ENCODE measurements around the gene ADK.
"Not testable (repeated sequence)": the region's sequence is repeated elsewhere in the genome, so short reads cannot be mapped to it uniquely, and the experiment has no call there.

Gene ADK

GRCh38 chr10:74187237-74187636 lies 36.2 kb downstream of the ADK start:
- DNase-seq: no peak

GRCh38 chr10:74188617-74189016 lies 37.6 kb downstream of the ADK start:
- DNase-seq: not testable (repeated sequence)

GRCh38 chr10:74189999-74190421 lies 39.0 kb downstream of the ADK start:
- DNase-seq: peak; percentile 97

GRCh38 chr10:74190494-74190893 lies 39.5 kb downstream of the ADK start:
- DNase-seq: peak; percentile 57

- DNase-seq: peak; percentile 47
These were observed 43.5 kb downstream of the ADK start for GRCh38 chr10:74194545-74194944.

GRCh38 chr10:74194999-74195398 lies 44.0 kb downstream of the ADK start:
- DNase-seq: peak; percentile 59

- no peak for DNase-seq
These were observed 48.3 kb downstream of the ADK start for GRCh38 chr10:74199315-74199714.

GRCh38 chr10:74202356-74202755 lies 51.3 kb downstream of the ADK start:
- no peak for DNase-seq

GRCh38 chr10:74206746-74207145 lies 55.7 kb downstream of the ADK start:
- DNase-seq: no peak

- no peak for DNase-seq
These were observed 56.9 kb downstream of the ADK start for GRCh38 chr10:74207691-74208480.

- DNase-seq: no peak
These were observed 58.0 kb downstream of the ADK start for GRCh38 chr10:74208997-74209396.

GRCh38 chr10:74213019-74213418 lies 62.0 kb downstream of the ADK start:
- DNase-seq: no peak

GRCh38 chr10:74213571-74214162 lies 62.6 kb downstream of the ADK start:
- peak; percentile 62 for DNase-seq

- DNase-seq: not testable (repeated sequence)
These were observed 66.1 kb downstream of the ADK start for GRCh38 chr10:74217110-74217509.

- DNase-seq: not testable (repeated sequence)
These were observed 71.4 kb downstream of the ADK start for GRCh38 chr10:74222467-74222866.

GRCh38 chr10:74223755-74224529 lies 72.9 kb downstream of the ADK start:
- DNase-seq: peak; percentile 71

GRCh38 chr10:74227697-74228424 lies 76.8 kb downstream of the ADK start:
- peak; percentile 43 for DNase-seq

GRCh38 chr10:74231375-74231774 lies 80.4 kb downstream of the ADK start:
- no peak for DNase-seq

- no peak for DNase-seq
These were observed 82.3 kb downstream of the ADK start for GRCh38 chr10:74233281-74233680.

- DNase-seq: peak; percentile 20
These were observed 83.5 kb downstream of the ADK start for GRCh38 chr10:74234569-74234968.

- DNase-seq: peak; percentile 28
These were observed 87.0 kb downstream of the ADK start for GRCh38 chr10:74238031-74238431.

- no peak for DNase-seq
These were observed 87.5 kb downstream of the ADK start for GRCh38 chr10:74238516-74238915.

GRCh38 chr10:74243067-74243466 lies 92.0 kb downstream of the ADK start:
- no peak for DNase-seq

Measured in fibroblast of skin of right quadriceps (primary cell).